T-helper 2 cell treated with Interferon-gamma antibody and Interleukin-4, amounts not matched to agents 100 ng/mL and 5 ng/mL, for 36 hours (primary cell): ENCODE results near the gene RIC1. TPM values are rescaled to one million over a fixed set of nuclear protein-coding genes. Genes with fewer than 3 reads are reported as not detected.
"Not testable (repeated sequence)": the region's sequence is repeated elsewhere in the genome, so short reads cannot be mapped to it uniquely, and the experiment has no call there.

ENCODE experiments used
- intact Hi-C: fragments of 100-400 bp; cut with micrococcal nuclease; formaldehyde crosslinking; loops from one replicate; pipeline ENCODE4 v1.15.1; 2023
- total RNA-seq: library from RNA; stranded (reverse); gene quantifications from 2 replicates; pipeline ENCODE4 v1.2.3, GENCODE V29; 2022

RIC1 gene
- total RNA-seq, 1 donor from 2014 or later: 20.4 TPM

- intact Hi-C loops: no loop called here
Measured at GRCh38 chr9:5784526-5785315, 155.8 kb downstream of the RIC1 start.

DNA sequence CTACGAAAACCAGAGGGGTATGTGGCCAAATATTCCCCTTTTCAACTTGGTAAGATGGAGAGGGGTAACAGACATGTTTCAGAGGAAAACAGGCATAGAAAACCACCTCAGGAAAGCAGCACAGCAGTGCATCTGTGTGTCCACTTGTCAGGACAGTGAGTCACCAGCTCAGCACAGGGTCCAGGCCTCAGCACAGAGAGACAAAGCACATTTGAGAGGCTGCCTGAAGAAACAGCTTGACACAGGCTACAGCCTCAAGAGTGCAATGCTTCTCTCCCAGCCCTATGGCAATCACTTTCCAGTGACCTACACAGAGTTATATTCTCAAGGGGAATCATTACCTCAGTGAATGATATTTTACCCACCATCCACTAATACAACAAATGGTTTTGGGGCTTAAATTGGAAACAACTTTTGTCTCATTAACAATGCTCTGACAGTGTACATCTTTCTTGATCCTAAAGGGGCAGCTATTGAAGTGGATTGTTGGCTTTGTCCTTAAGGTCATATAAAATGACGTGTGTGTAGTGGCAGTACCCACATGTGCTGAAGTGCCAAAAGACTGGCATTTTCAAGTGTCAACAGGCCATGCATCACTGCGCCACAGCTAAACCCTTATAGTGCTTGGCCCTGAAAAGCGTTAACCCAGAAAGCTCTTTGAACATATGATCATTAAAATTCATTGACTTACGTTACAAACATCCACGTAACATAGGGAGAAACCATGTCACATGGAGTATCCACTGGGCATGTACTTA, 157.6 kb downstream of the RIC1 start:
- intact Hi-C loops: no loop called here

DNA sequence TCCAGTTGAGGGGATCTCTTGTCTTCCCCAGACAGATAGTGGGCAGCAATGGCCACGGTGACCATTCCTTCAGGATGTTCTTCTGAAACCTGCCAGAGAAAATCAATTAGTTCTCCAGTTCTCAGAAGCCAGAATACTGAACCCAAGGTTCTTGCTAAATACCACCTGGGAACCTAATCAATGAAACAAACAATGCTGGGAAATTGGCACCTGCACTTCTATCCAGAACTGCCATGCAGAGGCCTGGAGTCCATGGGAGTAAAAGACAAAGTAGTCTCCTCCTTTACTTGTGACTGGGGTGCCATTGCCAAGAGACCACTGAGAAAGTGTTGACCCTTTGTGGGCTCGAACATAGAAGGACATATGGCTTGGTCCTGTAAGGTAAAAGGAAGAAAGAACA, 158.3 kb downstream of the RIC1 start:
- intact Hi-C loops: no loop called here

DNA sequence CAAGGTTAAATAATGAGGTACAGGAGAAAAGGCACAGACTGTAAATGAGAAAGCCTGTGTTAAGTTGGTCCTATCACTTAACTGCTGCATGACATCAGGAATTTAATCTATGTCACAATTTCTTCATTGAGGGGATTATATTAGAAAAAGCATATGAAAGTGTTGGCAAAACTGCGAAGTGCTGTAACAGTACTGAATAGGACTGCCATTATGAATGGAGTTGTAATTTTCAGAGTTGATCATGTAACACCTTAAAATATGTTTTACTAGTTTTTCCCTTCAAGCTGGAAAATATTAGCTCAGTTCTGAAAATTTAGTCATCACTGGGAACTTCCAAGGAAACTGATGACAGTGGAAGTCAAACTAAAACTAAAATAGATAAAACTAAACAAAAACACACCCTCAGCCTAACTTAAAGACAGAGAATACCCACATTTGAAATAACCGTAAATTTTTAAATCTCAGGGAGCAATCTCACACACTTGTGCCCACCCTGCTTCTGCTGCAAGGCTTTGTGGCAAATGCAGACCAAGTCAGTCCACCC, 158.9 kb downstream of the RIC1 start:
- intact Hi-C loops: no loop called here

DNA sequence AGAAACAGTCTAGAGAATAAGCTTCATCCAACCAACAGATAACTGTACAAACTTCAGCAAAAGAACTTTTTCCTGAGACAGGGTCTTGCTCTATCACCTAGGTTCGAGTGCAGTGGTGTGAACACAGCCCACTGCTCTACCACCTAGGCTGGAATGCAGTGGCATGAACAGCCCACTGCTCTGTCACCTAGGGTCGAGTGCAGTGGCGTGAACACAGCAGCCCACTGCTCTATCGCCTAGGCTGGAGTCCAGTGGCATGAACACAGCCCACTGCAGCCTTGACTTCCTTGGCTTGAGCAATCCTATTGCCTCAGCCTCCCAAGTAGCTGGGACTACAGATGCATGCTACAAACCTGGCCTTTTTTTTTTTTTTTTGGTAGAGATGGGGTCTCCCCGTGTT, 160.6 kb downstream of the RIC1 start:
- intact Hi-C loops: no loop called here

DNA sequence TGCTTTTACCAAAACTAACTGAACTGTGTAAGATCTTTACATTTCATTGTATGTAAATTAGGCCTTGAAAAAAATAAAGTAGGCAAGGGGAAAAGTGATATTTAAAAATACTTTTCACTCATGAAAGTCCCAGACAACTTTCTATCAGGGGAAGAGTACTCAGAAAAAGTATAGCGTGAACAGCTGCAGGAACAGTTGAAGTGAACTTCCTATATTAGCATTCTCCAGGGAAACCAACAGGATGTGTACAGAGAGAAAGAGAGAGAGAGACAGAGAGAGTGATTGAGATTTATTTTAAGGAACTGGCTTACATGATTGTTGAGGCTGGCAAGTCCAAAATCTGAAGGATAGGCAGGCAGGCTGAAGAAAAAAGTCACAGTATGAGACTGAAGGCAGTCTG, 162.0 kb downstream of the RIC1 start:
- intact Hi-C loops: no loop called here

GRCh38 chr9:5791870-5792269, 163.0 kb downstream of the RIC1 start:
- intact Hi-C loops: no loop called here

- intact Hi-C loops: no loop called here
Measured at GRCh38 chr9:5793812-5794211, 164.9 kb downstream of the RIC1 start.

GRCh38 chr9:5796298-5796697, 167.4 kb downstream of the RIC1 start:
- intact Hi-C loops: no loop called here

DNA sequence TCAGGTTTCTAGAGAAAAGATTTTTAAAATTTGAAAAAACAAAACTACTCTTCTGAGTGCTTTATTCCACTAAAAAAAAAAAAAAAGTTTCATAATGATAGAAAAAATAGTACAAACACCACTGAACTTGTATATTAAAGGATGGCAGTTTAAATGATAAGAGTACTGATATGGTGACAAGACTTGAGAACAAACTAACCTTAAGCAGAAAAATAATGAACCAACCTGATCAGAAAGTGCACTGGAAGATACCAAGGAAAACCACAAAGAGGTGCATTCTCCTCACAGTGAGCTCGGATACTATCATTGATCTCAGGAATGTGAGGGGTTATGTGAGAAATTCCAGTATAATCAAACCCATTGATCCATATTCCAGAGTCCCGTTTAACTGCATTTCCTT, 169.7 kb downstream of the RIC1 start:
- intact Hi-C loops: no loop called here

DNA sequence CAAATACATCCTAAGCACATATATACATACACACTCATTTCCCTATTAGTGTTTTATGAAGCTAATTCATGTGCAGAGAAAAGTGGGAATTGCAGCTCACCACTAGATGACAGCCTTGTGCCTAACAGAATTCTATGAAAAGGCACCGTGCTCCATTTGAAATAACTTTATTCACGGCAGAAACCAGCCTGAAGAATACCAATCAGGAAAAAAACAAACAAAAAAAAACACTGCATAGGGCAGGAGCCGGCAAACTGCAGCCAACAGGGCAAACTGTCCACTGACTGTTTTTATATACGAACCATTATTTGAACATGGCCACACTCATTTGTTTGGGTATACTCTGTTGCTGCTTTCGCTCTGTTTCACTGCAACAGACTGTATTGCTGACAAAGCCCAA, 170.4 kb downstream of the RIC1 start:
- intact Hi-C loops: no loop called here

GRCh38 chr9:5800378-5800777, 171.5 kb downstream of the RIC1 start:
- intact Hi-C loops: not testable (repeated sequence)

DNA sequence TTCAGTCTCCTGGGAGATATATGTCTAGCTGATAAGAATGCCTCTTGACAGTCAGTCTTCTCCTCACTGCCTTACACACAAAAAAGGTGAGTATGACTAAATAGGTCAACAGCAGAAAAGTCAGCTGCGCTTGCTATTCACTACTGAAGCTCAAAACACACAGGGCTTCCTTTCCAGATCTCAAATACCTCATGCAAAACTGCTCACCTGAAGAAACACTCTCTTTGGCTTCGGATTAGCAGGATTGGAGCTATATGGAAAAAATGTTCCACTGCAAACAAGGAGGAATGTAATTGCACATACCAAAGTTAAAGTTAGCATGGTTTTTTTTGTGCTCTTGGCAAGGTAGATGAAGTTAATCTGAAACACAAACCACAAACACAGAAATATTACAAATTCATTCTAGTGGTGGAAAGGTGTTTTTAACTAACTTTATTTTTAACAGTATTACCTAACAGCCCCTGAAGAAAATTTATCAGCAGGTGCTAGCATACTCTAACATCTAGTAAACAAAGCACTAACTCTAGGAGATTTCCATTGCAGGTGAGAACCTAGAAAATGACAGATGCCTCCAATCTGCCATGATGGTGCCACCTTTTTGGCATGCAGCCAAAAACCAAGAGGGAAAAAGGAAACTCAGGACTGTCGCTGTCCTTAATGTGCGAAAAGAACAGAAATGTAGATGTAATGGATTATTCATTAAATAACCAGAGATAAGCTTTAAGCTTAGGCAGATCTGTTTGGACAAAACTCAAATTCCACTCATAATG, 172.2 kb downstream of the RIC1 start:
- intact Hi-C loops: no loop called here

DNA sequence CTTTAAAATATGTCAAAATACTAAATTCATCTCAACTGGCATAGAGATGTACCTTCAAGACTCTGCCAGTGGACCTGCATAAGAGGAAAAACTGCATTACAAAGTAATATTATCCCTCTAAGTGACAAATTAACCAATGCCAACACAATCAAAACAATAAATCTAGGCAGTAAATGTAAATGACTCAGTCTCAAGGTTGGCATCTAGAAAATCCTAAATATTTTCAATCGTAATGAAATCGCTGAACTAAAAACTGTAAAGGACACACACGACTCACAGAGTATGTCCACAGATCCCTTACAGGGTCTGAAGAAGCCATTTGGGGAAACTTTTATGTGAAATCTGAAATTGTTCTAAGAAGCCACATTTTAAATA, 172.8 kb downstream of the RIC1 start:
- intact Hi-C loops: no loop called here

DNA sequence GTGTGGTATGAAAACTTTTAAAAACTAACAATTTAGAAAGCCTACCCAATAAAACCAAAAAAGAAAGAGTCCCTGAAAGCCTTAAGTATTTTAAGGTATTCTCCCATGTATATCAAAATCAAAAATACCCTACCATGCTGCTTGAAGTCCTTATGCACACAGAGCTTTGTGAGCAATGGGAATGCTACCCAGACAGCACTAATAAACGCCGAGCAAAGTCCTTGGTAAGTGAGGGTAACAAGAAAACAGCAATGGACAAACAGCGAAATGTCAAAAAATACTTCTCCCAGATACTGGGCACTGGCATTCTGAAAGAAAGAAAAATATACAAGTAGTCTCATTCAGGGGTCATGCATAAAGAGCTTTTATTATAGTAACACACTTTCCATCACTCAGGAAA, 176.6 kb downstream of the RIC1 start:
- intact Hi-C loops: no loop called here

DNA sequence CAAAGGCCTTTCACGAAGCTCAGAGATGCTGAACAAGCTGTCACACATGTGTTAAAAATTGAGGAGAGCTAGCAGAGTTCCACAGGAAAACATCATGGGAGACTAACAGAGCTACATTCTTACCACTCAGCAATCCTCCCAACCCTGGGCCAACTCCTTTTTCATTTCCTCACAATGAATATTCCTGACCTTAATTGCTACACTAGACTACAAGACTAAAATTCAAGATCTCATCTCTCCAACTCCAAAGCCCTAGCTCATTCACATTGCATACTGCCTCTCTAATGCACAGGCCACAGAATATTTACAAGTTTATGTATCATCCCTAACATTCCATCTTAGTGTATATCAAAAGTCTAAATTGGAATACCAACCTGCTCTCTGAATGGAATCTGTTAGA, 182.8 kb downstream of the RIC1 start:
- intact Hi-C loops: no loop called here

- intact Hi-C loops: no loop called here
Measured at GRCh38 chr9:5813824-5814223, 184.9 kb downstream of the RIC1 start.

DNA sequence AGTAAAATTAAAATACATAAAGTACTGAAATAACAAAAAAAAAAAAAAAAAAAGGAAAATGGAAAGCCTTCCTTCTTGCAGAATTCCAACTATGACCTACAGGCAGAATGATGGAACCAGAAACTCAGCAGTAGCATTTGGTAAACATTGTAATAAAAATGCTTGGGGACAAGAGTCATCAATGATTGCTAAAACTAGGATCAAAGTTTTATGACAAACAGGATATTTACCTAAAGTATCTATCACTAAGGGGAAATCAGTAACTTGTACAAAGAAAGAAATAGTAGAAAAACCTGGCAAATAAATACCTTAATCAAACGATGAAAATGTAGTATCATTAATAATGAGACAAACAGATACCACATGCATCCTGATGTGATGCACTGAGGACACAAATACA, 186.6 kb downstream of the RIC1 start:
- intact Hi-C loops: no loop called here

GRCh38 chr9:5817862-5818261, 189.0 kb downstream of the RIC1 start:
- intact Hi-C loops: no loop called here

- intact Hi-C loops: no loop called here
Measured at GRCh38 chr9:5818424-5819142, 189.7 kb downstream of the RIC1 start.

DNA sequence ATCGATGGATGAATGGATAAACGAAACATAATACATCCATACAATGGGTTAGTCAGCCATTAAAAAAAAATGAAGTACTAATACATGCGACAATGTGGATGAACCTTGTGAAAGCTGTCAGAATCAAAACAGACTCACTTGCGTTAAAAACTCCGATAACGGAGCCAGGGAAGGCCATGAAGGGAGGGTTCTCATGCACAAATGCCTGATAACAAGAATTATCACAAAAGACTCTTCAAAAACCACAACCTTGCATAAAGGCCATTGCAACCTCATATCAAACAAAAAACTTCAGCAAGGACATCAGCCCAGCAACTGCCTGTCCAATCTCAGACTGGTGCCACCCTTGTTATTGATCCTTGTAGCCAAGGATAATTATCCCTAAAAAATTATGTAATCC, 190.3 kb downstream of the RIC1 start:
- intact Hi-C loops: no loop called here
